Measurements from ENCODE around the gene TBC1D16.

The TBC1D16 gene, protein sequence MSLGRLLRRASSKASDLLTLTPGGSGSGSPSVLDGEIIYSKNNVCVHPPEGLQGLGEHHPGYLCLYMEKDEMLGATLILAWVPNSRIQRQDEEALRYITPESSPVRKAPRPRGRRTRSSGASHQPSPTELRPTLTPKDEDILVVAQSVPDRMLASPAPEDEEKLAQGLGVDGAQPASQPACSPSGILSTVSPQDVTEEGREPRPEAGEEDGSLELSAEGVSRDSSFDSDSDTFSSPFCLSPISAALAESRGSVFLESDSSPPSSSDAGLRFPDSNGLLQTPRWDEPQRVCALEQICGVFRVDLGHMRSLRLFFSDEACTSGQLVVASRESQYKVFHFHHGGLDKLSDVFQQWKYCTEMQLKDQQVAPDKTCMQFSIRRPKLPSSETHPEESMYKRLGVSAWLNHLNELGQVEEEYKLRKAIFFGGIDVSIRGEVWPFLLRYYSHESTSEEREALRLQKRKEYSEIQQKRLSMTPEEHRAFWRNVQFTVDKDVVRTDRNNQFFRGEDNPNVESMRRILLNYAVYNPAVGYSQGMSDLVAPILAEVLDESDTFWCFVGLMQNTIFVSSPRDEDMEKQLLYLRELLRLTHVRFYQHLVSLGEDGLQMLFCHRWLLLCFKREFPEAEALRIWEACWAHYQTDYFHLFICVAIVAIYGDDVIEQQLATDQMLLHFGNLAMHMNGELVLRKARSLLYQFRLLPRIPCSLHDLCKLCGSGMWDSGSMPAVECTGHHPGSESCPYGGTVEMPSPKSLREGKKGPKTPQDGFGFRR

GRCh38 chr17:80035687-80035936 is at the start of gene TBC1D16:
Gene TBC1D16 (minus strand): TSS chr17:80035872. CDS start chr17:80013547, 22,325 bp downstream.
- DNase-seq = no peak

GRCh38 chr17:80084773-80085172 is 49.1 kb upstream of the TBC1D16 start:
- no peak for DNase-seq

DNA sequence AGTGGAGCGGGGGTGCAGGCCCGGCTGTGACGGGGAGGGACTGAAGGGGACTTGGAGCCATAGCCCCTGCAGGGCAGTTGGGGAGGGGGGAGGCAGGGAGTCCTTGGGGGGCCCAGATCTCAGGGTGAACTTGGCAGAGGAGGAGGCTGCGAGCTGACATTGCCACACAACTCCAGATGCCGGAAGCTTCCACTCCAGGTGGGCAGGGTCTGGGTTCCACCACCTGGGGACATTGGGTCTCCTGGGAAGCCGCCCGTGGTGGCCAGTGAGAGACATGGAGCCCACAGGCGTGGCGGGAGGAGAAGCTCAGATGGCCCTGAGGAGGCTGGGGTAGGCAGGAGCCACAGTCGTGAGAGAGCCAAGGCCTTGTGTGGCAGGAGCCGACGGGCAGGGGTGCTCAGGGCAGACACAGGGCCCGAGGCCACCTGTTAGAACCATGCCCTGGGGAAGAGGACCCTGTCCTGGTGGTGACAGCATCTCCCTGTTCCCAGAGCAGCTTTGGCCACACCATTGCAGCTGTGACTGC is 47.5 kb upstream of the TBC1D16 start:
- no peak for DNase-seq

GRCh38 chr17:80082403-80083135 is 46.9 kb upstream of the TBC1D16 start:
- peak in 2 of 4 experiments; percentile 29 to 34 for DNase-seq

DNA sequence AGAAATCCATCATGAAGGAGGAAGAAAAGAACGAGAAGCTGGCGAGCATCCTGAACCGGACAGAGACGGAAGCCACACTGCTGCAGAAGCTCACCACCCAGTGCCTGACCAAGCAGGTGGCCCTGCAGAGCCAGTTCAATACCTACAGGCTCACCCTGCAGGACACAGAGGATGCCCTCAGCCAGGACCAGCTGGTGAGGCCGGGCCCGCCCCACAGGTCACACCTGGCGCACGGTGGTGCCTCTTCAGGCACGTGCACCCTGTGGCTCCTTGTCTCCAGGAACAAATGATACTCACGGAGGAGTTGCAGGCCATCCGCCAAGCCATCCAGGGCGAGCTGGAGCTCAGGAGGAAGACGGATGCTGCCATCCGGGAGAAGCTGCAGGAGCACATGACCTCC is 45.9 kb upstream of the TBC1D16 start:
- no peak for DNase-seq

DNA sequence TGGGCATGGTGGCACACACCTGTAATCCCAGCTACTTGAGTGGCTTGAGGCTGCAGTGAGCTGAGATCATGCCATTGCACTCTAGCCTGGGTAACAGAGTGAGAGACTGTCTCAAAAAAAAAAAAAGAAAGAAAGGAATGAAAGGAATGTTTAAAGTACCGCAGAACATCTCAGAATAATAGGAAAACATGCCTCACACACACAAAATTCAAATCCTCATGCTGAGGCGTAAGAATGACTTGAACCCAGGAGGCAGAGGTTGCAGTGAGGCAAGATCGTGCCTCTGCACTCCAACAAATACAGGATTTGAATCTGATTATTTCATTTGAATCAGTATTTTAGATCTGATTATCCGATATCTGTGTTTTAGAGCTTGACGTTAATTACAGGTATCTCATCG is 44.4 kb upstream of the TBC1D16 start:
- DNase-seq = no peak

- no peak for DNase-seq
These were observed 36.7 kb upstream of the TBC1D16 start for GRCh38 chr17:80072410-80072809.

DNA sequence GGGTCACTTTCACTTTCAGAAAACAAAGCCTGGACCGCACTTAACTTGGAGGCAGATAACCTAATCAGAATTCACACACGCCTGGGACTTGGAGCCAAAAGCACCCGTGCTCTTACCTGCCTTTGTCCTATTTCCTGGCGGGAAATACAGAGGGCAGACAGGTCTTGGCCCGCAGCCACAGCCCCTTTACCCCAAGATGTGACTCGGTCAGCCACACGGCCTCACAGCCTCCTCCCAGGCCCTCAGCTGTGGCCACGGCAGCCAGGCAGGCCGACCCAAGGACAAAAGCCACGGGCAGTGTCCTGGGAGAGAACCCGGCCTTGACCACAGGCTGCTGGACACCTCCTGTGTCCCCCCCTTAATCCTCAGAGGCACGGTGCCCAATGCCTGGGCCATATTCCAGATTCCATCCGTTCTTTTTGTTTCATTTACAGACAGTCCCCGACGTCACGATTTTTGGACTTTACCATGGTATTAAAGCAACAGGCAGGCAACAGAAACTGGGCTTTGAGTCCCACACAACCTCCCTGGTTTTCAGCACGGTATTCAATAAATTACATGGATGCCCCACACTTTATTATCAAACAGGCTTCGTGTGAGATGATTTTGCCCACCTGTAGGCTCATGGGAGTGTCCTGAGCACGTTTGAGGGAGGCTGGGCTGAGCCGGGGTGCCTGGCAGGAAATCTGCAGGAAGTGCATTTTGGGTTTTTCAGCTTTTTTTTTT is 35.6 kb upstream of the TBC1D16 start:
- no peak for DNase-seq

- DNase-seq = no peak
These were observed 34.9 kb upstream of the TBC1D16 start for GRCh38 chr17:80070375-80071115.

GRCh38 chr17:80068301-80069222 is 32.9 kb upstream of the TBC1D16 start:
- DNase-seq = no peak

DNA sequence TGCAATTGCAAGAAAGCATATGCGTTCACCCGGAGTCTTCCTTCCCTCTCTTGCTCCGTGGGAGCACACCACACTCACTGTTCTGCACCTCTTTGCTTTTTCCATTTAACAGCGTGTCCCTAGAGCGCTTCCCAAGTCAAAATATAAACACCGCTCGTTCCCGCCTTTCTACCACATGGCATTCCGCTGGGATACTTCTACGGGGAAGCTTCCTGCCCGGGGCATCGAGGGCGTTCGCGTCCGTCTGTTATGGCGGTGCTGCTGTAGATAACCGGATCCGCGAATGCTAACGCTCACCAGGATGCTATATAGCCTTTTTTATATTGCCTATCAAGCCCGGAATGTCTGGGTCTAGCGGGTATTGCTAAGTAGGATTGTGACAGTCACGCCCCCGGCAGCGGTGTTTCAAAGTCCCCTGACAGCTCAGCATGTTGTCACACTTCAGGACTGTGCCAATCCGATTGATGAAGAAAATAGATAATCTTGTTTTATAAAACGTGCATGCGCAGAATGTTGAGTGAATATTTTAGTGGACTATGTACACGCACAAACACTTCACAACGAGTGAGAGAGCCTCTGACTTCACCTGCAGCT is 31.8 kb upstream of the TBC1D16 start:
- DNase-seq = no peak

GRCh38 chr17:80065478-80066170 is 30.0 kb upstream of the TBC1D16 start:
- DNase-seq = no peak

GRCh38 chr17:80064696-80065095 is 29.0 kb upstream of the TBC1D16 start:
- no peak for DNase-seq

DNA sequence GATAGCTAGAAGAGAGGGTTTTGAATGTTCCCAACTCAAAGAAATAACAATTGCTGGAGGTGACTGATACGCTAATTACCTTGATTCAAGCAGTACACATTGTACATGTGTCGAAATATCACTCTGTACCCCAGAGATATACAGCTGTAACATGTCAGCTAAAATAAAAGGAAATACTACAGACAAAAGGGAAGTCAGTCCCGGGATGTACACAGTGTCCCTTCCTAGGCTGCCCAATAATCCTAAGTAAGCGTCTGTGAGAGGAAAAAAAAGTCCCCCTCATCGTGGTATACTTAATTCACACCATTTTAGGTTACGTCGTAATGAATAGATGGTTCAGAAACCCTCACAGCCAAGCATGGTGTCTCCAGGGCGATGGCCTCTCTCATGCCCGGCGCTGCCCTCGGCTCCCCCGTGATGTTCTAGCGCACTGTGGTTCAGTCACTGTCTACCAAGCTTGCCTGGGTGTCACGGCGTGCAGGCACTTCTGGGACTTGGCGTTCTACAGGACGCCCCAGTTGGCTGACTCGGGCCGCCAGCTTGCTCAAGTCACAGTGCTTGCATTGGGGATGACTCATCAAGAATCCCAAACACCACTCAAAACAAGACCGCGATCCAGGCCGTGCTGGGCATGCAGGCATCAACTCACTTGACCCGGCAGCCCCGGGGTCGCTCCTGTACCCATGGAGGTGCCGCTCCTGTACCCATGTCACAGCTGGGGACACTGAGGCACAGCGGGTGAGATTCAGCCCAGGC is 28.3 kb upstream of the TBC1D16 start:
- DNase-seq = no peak

GRCh38 chr17:80061421-80061820 is 25.7 kb upstream of the TBC1D16 start:
- no peak for DNase-seq

DNA sequence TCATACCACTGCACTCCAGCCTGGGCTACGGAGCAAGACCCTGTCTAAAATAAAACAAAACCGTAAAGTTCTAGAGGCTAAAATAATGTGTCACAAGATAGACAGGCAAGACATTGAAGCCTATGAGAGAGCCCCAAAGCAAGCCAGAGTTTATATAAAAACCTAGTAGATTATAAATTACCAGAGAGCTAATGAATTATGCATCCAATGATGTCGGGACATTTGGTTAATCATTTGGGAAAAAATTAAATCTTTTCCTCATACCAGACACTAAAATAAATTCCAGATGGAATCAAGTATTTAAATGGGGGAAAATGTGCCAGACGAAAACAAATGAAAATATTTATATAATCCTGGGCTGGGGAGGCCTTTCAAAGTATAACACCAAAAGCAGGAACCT is 25.0 kb upstream of the TBC1D16 start:
- DNase-seq = no peak

DNA sequence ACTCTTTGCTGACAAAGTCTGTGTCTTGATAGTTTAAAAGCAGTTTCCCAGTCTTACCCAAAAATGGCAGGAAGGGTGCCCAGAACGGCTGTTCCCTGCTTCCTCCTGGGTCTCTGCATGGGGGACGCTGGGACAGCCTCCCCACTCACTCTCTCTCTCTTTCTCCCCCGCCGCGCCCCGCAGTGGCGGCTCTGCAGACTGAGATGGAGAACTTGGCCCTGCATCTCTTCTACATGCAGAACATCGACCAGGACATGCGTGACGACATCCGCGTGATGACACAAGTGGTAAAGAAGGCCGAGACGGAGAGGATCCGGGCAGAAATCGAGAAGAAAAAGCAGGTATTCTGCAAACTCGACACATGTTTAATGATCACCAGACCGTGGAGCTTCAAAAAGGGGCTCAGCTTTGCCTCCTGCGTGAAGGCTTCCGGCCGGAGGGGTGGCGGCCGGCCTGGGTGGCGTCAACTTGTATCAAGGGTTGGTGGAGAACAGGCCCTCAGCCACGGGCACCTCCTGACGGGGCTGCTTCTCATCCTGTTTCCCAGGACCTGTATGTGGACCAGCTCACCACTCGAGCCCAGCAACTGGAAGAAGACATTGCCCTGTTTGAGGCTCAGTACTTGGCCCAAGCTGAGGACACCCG is 22.8 kb upstream of the TBC1D16 start:
- DNase-seq = no peak

DNA sequence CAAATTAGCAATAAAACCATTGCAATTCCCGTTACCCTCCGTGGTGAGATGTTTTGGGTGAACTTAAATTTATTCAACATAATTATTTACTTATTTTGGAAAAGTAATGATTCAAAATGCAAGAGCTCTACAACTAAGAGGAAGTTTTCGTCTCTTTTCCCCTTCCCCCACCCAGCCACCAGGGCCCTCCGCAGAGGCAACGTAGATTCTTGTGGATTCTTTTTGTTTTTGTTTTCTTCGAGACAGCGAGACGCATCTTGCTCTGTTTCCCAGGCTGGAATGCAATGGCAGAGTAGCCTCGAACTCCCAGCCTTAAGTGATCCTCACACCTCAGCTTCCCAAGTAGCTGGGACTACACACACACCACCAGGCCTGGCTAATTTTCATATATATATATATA is 19.9 kb upstream of the TBC1D16 start:
- DNase-seq = no peak

DNA sequence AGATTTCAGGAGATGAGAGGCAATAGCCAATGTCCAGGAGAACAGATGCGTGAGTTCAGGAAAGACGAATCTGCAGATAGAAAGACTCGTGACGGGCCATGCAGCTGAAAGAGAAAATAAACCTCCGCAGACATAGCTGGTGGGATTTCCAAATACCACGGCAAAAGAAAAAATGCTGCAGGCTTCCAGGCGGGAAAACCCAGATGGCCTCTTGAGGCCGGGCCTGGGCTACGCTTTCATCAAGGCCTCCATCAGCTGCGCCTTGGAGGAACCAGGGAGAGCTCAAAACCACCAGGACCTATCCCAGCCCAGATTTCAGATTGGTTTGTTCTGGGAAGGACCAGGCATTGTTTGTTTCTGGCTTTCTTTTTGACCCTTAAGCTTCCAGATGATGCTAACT is 17.4 kb upstream of the TBC1D16 start:
- no peak for DNase-seq

Data from activated naive CD4-positive, alpha-beta T cell (primary cell).